H1 (cell line): ENCODE results near the gene ALK. TPM values are rescaled to one million over a fixed set of nuclear protein-coding genes. Genes with fewer than 3 reads are reported as not detected.

Experiments
- EZH2 ChIP-seq: fragments of 200-600 bp; sonication (generic); IDR thresholded peaks from 2 replicates; pipeline ENCODE4 v1.7.1; 2012; ENCODE audit warnings: low read depth, mild to moderate bottlenecking, moderate library complexity, low read length, inconsistent platforms; ENCODE audit not compliant: severe bottlenecking
- GTF2F1 ChIP-seq: IDR thresholded peaks from 2 replicates; pipeline ENCODE4 v1.6.1; 2012; ENCODE audit warnings: low read depth, low read length, improper control_type of control experiment, borderline replicate concordance
- JUN ChIP-seq: IDR thresholded peaks from 2 replicates; pipeline ENCODE4 v1.6.1; 2011; ENCODE audit warnings: low read depth, mild to moderate bottlenecking, improper control_type of control experiment, low read length
- MAFK ChIP-seq: IDR thresholded peaks from 2 replicates; pipeline ENCODE4 v1.6.1; 2012; ENCODE audit warnings: low read depth, mild to moderate bottlenecking, improper control_type of control experiment, low read length
- polyA plus RNA-seq, 7 experiments: library from polyadenylated mRNA; depleted of rRNA in 3 of 7; stranded (reverse) in 5 of 7; unstranded in 2 of 7; fragments of >200 nt in 5 of 7; fragments of 200-250 nt in 2 of 7; gene quantifications; 1 replicate in 5 of 7; 2 replicates in 1 of 7; 4 replicates in 1 of 7; pipeline versions ENCODE4 v1.2.1 to v1.2.3, GENCODE V29; 2011 to 2013; ENCODE audit warnings: missing spikeins in 2 of 7, mixed read lengths in 2 of 7
- total RNA-seq: library from RNA; stranded (reverse); fragmentation: NEBNext Ultra II Directional; extraction: Animal tissue kit (Norgen Biotek cat#: 25700); gene quantifications from 2 replicates; pipeline ENCODE4 v1.2.1, GENCODE V29; 2021
- TF ChIP-seq, protein P1 (sequence below), 3 experiments: IDR thresholded peaks; 1 replicate in 2 of 3; 2 replicates in 1 of 3; pipeline versions ENCODE4 v1.5.1 to v1.6.1; 2011; ENCODE audit warnings: low read length in 3 of 3, mild to moderate bottlenecking in 3 of 3, inconsistent platforms in 2 of 3, low read depth in 1 of 3, moderate library complexity in 1 of 3; ENCODE audit not compliant: insufficient read depth in 1 of 3; ENCODE audit errors: control extremely low read depth in 1 of 3
- TF ChIP-seq, protein P2 (sequence below): IDR thresholded peaks from 2 replicates; pipeline ENCODE4 v1.6.1; 2011; ENCODE audit warnings: low read length, improper control_type of control experiment

Gene ALK
- total and polyA plus RNA-seq, 2 of the 8 experiments (the other 6 are each of a cell fraction or from before 2014, with no cell fraction given), result 0.02 to 0.09 TPM

DNA sequence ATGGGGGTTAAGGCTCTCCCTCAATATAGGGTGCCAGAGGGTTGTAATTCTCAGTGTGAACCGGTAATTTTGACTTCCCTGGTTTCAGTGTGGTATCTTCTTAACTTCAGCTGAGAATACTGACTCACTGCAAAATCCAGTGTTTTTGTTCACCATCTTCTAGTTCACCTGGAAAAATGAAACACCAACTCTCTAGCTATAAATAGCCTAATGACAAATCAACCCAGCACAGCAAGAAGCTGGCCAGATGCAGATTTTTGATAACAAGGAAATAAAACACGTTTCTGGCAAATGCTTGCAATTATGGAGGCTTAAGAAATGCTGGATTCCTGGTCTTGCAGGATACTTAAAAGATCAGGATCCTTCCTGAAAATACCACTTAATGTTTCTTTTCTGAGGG, 613.9 kb downstream of the ALK start (continued):
- TF ChIP-seq, protein P1, sequence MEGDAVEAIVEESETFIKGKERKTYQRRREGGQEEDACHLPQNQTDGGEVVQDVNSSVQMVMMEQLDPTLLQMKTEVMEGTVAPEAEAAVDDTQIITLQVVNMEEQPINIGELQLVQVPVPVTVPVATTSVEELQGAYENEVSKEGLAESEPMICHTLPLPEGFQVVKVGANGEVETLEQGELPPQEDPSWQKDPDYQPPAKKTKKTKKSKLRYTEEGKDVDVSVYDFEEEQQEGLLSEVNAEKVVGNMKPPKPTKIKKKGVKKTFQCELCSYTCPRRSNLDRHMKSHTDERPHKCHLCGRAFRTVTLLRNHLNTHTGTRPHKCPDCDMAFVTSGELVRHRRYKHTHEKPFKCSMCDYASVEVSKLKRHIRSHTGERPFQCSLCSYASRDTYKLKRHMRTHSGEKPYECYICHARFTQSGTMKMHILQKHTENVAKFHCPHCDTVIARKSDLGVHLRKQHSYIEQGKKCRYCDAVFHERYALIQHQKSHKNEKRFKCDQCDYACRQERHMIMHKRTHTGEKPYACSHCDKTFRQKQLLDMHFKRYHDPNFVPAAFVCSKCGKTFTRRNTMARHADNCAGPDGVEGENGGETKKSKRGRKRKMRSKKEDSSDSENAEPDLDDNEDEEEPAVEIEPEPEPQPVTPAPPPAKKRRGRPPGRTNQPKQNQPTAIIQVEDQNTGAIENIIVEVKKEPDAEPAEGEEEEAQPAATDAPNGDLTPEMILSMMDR (IDR thresholded peaks at IDR 0.05; ENCODE audit: control extremely low read depth in 1 of 3, insufficient read depth in 1 of 3, low read depth in 1 of 3, low read length in 3 of 3), result no peak
- no peak for TF ChIP-seq JUN
- TF ChIP-seq EZH2, result no peak
- TF ChIP-seq GTF2F1, result no peak
- no peak for TF ChIP-seq MAFK
- TF ChIP-seq, protein P2, sequence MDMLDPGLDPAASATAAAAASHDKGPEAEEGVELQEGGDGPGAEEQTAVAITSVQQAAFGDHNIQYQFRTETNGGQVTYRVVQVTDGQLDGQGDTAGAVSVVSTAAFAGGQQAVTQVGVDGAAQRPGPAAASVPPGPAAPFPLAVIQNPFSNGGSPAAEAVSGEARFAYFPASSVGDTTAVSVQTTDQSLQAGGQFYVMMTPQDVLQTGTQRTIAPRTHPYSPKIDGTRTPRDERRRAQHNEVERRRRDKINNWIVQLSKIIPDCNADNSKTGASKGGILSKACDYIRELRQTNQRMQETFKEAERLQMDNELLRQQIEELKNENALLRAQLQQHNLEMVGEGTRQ, result no peak
